Measurements from ENCODE around the gene FRG2B. TPM values are rescaled to one million over a fixed set of nuclear protein-coding genes. Genes with fewer than 3 reads are reported as not detected.
"Not testable (repeated sequence)": the region's sequence is repeated elsewhere in the genome, so short reads cannot be mapped to it uniquely, and the experiment has no call there.

The FRG2B gene
- total RNA-seq, 1 experiment from 2014 or later: not detected

- no peak for DNase-seq (ENCODE audit: low read depth)
- in situ Hi-C loops (cut with HindIII; ENCODE audit: low pct_unique_long_range_greater_than_20kb, low sequenced_read_pairs): no loop called here
These were observed 15.5 kb downstream of the FRG2B start for GRCh38 chr10:133611079-133611478.

GRCh38 chr10:133608855-133609254 is 17.7 kb downstream of the FRG2B start:
- no peak for DNase-seq (ENCODE audit: low read depth)
- in situ Hi-C loops (cut with HindIII; ENCODE audit: low pct_unique_long_range_greater_than_20kb, low sequenced_read_pairs): no loop called here

- DNase-seq (ENCODE audit: low read depth); in situ Hi-C loops (cut with HindIII; ENCODE audit: low pct_unique_long_range_greater_than_20kb, low sequenced_read_pairs): not testable (repeated sequence)
These were observed 23.2 kb downstream of the FRG2B start for GRCh38 chr10:133603434-133603833.

- no peak for DNase-seq (ENCODE audit: low read depth)
- in situ Hi-C loops (cut with HindIII; ENCODE audit: low pct_unique_long_range_greater_than_20kb, low sequenced_read_pairs): no loop called here
These were observed 25.9 kb downstream of the FRG2B start for GRCh38 chr10:133600657-133601056.

- DNase-seq (ENCODE audit: low read depth); in situ Hi-C loops (cut with HindIII; ENCODE audit: low pct_unique_long_range_greater_than_20kb, low sequenced_read_pairs): not testable (repeated sequence)
These were observed 26.7 kb downstream of the FRG2B start for GRCh38 chr10:133599869-133600268.

- in situ Hi-C loops (cut with HindIII; ENCODE audit: low pct_unique_long_range_greater_than_20kb, low sequenced_read_pairs): no loop called here
- DNase-seq (ENCODE audit: low read depth): no peak
These were observed 33.9 kb downstream of the FRG2B start for GRCh38 chr10:133592716-133593115.

- in situ Hi-C loops (cut with HindIII; ENCODE audit: low pct_unique_long_range_greater_than_20kb, low sequenced_read_pairs): no loop called here
- no peak for DNase-seq (ENCODE audit: low read depth)
These were observed 35.6 kb downstream of the FRG2B start for GRCh38 chr10:133590970-133591359.

GRCh38 chr10:133590226-133590969 is 36.2 kb downstream of the FRG2B start:
- no peak for DNase-seq (ENCODE audit: low read depth)
- in situ Hi-C loops (cut with HindIII; ENCODE audit: low pct_unique_long_range_greater_than_20kb, low sequenced_read_pairs): no loop called here

- in situ Hi-C loops (cut with HindIII; ENCODE audit: low pct_unique_long_range_greater_than_20kb, low sequenced_read_pairs): not testable (repeated sequence)
These were observed 49.6 kb downstream of the FRG2B start for GRCh38 chr10:133577037-133577436.

More at GRCh38 chr10:133577037-133577436, 49.6 kb downstream of the FRG2B start:
- not testable (repeated sequence) for DNase-seq (ENCODE audit: low read depth)

Other genes starting within 250 kb of the FRG2B start
- gene PAOX, start 247.5 kb downstream of the FRG2B start, total RNA-seq (2014; rRNA removed; shearing (Covaris generic); ENCODE audit: low replicate concordance): 12.1 and 16.9 TPM in 2 replicates
- gene MTG1, start 232.6 kb downstream of the FRG2B start, total RNA-seq (2014; rRNA removed; shearing (Covaris generic); ENCODE audit: low replicate concordance): 65.6 and 75.7 TPM in 2 replicates
- not detected in 2 replicates for gene SPRN, start 202.2 kb downstream of the FRG2B start, total RNA-seq (2014; rRNA removed; shearing (Covaris generic); ENCODE audit: low replicate concordance)
- gene SCART1, start 172.8 kb downstream of the FRG2B start, total RNA-seq (2014; rRNA removed; shearing (Covaris generic); ENCODE audit: low replicate concordance): 0.27 TPM in 1 of 2 replicates, not detected in the other
- not detected in 2 replicates for gene CYP2E1, start 99.4 kb downstream of the FRG2B start, total RNA-seq (2014; rRNA removed; shearing (Covaris generic); ENCODE audit: low replicate concordance)
- gene SYCE1, start 61.2 kb downstream of the FRG2B start, total RNA-seq (2014; rRNA removed; shearing (Covaris generic); ENCODE audit: low replicate concordance): not detected in 2 replicates

Data from Caki2 (cell line).